RKO (cell line): Measurements from ENCODE around the gene GPX8.

Experiments used
- DNase-seq: peaks from one replicate; pipeline ENCODE4 v3.0.0-alpha.2; 2016; ENCODE audit warnings: low spot score

Gene GPX8, protein sequence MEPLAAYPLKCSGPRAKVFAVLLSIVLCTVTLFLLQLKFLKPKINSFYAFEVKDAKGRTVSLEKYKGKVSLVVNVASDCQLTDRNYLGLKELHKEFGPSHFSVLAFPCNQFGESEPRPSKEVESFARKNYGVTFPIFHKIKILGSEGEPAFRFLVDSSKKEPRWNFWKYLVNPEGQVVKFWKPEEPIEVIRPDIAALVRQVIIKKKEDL

DNA sequence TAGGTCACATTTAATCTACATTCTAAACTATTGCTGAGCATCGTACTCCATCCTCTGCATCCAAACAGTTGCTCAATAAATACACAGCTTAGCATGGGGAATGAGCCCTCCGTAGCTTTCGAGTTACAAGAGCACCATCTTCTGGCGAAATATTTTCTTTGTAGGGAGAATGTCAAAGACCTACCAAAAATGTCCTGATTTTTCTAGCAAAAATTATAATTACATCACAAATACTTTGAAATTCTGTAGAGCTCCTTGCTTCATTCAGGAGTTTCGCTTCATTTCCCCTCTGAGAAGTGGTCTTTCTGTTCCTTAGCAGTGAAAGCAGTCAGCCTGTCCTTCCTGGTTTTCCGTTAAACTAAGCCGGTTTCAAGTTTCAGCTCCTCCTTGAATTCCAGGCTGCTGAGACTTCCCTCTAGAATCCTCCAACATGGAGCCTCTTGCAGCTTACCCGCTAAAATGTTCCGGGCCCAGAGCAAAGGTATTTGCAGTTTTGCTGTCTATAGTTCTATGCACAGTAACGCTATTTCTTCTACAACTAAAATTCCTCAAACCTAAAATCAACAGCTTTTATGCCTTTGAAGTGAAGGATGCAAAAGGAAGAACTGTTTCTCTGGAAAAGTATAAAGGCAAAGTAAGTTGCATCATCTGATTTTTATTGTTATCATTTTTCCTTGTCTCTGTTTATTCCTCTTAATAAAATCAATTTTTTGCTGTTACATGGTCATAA is at the start of gene GPX8:
Gene GPX8 (plus strand): TSS at position 409 of the 730 bp plus-strand sequence. CDS start 22 bp downstream, at position 431.
- DNase-seq: peak; percentile 93

DNA sequence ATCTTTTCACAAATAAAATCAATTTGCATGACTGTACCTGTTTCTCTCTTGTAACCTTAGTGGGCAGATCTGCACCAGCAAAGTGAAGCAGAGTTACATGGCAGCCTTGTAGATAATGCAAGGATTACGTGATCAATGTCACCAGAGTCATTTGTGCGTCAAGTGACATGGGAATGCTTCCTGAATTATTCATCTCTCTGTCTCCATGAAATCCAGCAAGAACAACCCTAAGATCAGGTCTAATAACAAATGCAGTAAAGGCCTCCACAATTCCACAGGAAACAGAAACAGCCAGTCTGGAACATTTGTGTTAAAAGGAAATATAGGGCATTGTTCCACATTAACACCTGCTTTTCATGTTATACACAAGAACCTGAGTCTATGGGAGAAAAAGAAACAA is 49.8 kb upstream of the GPX8 start:
- DNase-seq: no peak

DNA sequence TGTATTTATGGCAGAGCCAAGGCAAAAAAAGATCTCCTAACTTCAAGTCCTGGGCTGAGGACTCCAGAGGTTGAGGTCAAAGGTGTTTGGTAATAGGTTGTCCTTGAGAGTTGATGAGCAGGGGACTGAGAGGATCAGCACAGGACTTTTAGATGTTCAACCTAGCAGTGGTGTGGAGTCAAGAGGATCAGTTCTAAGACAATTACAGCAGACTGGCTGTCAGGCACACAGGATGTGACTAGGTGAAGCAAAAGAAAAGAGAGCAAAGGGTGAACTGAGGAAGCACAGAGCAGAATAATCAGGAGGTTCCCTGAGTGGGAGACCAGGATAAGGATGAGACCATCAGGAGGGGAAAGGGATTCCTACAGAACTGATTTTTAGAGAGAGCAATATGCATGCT is 46.6 kb upstream of the GPX8 start:
- no peak for DNase-seq

DNA sequence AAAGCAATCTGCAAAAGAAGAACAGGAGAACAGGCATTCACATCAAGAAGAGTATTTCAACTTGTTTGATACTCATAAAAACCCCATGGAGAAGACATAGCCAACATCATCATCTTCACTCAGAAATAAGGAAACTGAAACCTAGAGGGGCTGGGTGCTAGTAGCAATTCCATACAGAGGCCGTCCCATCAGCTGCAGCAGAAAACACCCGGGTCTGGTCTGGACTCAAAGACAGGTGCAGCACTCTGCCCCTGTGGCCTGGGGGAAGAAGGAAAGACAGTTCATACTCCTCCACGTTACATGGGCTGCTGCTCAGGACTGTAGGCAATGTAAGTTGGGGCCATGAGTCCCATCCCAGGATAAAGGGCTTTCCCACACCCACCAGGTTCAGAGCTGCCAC is 45.9 kb upstream of the GPX8 start:
- no peak for DNase-seq

DNA sequence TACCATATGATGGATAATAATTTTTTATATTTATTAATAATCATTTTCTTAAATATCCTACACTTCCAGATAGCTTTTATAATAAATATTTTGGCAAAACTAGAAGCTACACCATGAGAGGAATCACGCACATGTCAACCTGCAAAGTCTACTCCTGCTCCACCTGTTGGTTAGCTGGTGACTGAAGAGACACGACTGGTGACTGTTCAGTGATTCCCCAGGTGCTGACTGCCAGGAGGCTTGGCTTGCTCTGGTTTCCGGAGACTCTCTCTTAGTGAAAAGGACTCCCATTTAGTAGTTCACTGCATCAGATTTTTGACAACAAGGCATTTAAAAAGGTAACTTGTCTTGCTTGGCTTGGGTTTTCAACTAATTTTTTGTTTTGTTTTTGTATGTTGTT is 36.6 kb upstream of the GPX8 start:
- no peak for DNase-seq

DNA sequence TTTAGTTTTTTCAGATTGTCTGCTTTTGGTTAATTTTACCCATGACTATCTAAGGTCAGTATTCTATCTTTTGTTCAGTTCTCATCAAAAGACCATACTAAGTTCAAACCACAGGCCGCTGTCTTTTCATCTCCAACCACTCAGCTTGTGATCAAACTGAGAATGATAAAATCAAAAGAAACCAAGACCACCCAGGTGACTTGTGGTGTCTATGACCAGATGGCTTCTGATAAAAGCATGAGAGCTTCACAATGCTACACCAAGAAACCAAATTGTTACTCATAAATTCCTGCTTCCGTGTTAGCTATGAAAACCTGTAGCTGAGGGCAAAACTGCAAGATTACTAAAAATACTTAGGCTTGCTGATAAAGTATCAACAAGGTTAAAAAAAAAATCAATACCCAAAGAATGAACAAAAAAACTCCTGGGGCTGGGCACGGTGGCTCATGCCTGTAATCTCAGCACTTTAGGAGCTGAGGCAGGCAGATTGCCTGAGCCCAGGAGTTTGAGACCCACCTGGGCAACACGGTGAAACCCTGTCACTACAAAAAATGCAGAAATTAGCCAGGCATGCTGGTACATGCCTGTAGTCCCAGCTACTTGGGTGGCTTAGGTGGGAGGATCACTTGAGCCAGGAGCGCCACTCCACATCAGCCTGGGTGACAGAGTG is 25.8 kb upstream of the GPX8 start:
- no peak for DNase-seq

DNA sequence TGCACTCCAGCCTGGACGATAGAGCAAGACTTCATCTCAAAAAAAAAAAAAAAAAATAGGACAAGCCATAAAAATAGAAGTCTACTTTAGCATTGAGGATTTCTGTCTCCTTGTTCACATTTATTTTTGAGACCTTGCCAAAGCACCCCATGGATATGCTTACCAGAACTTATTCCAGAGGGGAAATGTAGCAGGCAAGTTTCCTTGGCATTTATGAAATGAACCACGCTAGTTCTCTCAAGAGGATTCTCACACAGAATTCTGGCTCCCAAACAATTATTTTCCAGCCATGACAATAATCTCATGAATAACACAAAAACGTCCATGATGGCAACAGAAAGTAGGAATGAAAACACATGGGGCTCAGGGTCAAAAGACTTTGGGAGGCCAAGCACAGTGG is 23.4 kb upstream of the GPX8 start:
- no peak for DNase-seq

DNA sequence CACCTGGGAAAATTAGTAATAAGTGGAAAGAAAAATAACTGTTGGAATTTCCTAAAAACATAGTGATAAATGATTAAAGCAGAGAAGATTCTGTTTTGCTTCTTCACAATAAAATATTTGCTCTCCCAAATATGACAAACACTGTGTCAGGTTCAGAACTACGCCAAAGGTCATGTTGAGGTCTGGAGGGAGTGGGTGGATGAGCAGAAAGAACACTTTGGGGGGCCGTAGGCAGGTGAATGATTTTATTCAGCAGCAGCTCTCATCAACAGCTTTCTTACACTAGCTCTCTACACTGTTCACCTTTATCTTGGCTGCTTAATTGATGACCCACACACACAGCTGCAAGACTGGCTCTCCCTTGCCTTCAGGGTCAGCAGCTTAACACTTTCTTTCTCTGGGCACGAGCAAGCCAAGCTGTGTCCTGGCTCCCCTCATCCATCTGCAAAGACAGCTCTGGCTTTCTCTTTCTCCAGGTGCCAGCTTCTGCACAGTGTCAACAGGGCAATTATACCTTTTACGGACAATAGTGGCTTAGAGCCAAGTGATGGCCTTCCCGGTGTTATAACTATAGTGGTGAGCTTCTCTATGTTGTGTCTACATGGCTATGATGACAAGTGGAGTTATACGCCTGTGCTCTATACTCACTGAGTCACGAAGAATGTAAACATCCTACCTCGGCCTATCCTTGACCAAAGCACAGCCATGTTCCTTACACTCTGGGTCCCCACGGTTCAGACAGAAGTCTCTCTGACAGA is 18.9 kb upstream of the GPX8 start:
- DNase-seq: no peak

DNA sequence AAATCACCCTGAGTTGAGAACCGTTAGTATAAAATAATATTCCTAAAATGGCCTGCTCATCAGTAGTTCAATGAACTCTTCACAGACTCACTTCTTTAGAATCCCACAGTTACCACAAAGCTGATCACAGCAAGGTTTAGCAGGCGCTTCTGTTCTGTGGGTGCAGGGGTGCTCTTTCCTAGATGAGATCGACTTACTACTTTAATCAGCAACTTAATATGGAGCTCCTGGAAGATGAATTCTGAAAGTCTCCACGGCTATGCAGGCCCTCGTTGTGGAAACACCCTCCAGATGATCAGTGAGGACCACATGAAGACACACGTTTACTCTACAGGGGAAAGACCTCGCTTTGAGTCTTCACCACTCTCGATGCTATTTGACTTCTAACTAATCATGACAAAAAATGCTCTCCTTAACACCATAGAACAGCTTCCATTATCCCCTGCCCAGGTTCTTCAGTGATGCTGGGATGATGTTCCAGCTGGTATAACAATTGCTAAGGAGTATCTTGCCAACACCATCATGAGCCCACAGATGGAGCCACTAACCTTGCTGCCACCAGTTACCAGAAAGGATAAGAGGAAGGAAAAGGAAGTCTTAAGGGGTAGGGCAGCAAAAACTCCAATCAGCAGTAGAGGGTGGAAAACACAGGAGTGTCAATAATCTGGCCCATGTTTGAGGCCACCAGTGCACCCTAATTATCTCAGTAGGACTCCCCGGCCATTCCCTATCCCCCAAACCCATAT is 17.9 kb upstream of the GPX8 start:
- DNase-seq: no peak

DNA sequence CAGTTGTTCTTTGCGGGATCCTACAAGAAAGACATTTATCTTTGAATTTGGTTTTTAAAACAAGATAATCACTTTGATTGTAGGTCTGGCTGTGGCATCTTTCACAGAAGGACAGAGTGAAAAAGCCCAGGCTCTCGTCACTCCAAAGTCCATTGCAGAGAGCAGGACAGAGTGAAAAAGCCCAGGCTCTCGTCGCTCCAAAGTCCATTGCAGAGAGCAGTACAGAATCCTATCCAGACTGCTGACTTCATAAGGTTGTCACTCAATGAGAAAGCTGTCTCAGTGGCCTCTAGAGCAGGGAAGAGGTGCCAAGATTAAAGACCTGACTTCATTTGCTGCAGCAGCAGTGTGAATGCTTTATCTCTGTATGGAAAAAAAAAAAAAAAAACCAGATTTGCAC is 16.3 kb upstream of the GPX8 start:
- DNase-seq: no peak

DNA sequence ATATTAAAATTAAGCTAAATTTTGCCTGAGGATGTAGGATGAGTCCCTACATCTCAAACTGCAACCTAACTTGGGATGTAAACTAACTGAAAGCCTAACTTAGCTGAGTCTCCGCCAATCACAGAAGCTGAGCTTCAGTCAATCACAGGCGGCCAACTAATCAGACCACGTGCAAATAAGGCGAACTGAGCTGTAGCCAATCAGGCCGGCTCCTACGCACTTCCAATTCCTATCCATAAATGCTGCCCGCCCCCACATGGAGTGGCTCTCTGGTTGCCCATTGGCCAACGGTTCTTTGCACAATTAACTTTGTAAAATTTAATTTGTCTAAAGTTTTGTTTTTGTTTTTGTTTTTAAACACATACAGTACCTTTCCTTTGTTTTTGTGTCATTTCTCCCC is 13.9 kb upstream of the GPX8 start:
- no peak for DNase-seq

DNA sequence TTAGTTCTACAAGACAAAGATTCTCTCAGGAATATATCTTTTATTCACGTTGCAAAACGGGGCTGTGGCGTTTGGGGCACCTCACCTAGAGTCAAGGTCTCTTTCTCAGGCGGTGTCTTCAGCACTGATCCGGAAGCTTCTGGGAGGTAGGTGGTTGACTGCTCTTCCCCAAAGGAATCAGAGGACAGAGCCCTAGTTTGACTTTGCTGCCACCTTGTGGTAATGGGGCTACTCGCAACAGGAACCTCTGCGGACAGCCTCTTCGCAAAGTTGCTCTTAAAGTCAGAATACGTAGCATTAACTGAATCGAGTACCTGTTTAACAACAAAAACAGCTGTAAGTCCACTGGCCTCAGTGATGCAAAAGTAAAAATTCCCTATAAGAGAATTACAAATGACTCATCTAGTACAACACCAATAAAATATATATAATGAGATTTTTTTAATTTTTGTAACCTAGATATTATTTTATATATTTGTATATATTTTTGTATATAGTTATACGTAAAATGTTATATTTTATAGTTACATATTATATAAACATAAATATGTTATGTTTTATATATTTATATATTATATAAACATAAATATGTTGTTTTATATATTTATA is 13.3 kb upstream of the GPX8 start:
- DNase-seq: peak; percentile 82

DNA sequence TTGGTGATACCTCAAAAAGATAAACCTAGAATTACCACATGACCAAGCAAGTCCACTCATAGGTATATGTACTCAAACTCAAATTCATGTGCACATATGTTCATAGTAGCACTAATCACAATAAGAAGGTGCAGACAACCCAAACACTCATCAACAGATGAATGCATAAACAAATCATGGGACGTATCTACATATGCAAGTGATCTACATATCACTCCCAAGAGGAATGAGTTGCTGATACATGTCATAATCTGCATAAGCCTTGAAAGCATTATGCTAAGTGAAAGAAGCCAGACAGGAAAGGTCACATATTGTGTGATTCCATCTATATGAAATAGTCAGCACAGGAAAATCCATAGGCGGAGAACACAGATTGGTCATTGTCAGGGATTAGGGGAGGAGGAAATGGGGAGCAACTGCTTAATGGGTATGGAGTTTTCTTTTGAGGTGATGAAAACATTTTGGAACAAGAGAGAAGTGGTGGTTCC is 10.6 kb upstream of the GPX8 start:
- no peak for DNase-seq

DNA sequence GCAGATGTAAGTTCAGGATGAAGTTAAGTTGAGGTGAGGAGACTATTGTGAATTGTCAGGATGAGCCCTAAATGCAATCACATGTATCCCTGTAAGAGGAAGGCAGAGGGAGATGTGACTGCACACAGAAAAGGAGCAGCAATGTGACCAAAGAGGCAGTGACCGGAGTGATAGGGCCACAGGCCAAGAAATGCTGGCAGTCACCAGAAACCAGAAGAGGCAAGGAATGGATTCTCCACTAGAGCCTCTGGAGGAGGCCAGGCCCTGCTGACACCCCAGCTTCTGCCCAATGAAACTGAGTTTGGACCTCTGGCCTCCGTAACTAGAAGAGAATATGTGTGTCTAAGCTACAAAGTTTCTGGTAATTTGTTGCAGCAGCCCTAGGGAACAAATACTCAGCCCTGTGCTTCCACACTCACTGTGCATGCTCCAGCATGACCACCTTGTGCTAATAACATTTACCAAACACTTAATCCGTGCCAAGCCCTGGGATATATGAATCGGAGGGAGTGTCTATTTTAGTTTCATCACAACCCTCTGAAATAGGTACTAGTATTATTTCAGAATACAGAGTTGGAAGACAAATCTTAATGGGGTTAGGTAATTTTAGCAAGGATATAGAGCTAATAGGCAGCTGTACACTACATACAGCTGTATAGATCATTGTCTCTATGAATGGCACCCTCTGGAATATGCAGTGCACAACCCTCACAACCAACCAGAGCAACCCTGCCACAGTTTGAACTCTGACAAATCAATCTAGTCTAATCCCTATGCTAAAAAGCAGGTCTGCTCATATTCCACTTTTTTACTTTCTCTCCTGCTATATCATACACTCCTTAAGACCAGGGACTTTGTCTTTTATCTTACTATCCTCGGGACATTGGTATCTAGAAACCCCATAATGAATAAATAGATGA is 7.8 kb upstream of the GPX8 start:
- no peak for DNase-seq

DNA sequence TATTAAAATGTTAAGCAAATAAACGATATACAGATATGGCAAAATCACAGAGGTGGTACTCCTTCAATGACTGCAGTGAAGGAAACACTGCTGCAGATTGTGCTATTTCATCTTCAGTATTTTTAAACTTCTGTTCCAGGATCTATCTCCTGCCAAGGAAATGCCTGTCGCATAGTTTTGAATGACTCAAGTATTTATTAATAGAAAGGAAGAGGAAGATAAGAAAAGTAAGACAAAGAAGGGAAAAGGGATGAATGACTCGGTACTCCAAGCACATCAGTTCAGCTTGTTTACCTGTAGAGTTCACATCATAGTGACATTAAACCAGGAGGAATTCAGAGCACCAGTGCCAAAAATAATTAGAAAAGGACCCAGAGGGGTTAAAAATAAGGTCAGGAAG is 5.1 kb upstream of the GPX8 start:
- DNase-seq: no peak

DNA sequence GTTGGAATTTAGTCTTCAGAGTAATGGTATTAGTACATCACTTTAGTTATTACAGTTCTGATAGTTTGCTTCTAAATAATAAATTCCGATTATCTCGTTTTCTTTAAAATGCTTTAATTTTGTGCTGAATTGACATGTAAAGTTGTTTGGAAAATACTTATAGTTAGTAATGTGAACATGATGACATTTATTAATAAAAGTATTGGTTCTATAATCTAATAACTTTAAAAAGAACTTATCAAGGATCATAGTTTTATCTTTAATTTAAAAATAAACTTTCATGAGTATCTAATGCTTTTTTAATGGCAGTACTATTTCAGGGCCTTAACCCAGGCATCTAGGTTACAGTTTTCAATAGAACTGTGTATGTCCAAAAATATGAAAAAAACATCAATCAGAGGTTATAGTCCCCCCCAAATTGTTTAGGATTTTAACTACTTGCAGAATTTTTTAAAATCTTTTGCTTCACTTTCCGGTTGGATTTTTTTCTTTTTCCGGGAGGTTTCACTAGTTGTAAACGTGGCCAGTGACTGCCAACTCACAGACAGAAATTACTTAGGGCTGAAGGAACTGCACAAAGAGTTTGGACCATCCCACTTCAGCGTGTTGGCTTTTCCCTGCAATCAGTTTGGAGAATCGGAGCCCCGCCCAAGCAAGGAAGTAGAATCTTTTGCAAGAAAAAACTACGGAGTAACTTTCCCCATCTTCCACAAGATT is 680 bp downstream of the GPX8 start:
- peak; percentile 95 for DNase-seq

DNA sequence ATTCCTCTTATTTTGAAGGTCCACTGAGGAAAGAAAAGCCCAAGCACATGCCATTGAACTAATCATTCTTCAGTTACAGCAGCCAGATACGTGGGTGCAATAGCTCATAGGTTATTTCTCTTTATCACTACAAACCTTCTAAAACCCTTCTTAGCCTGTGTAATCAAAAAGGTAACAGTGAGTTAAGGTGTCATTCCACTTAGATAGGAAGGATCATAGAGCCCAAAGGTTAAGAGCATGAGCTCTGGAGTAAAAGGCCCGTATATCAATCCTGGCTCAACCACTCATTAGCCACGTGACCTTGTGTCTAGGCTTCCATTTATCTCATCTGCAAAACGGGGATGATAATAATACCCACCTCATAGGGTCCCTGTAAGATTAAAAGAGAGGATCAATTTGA is 2.7 kb downstream of the GPX8 start:
- no peak for DNase-seq

DNA sequence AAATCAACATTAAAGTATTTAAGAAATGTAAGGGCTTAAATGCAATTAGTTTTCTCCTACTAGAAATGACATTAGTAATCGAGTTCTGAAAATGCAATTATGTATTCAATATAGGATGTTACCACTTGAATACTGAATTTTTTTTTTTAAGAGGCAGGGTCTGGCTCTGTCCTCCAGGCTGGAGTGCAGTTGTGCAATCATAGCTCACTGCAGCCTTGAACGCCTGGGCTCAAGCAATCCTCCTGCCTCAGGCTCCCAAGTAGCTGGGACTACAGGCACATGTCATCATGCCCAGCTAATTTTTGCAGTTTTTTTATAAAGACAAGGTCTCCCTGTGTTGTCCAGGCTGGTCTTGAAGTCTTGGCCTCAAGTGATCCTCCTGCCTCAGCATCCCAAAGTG is 11.5 kb downstream of the GPX8 start:
- no peak for DNase-seq

DNA sequence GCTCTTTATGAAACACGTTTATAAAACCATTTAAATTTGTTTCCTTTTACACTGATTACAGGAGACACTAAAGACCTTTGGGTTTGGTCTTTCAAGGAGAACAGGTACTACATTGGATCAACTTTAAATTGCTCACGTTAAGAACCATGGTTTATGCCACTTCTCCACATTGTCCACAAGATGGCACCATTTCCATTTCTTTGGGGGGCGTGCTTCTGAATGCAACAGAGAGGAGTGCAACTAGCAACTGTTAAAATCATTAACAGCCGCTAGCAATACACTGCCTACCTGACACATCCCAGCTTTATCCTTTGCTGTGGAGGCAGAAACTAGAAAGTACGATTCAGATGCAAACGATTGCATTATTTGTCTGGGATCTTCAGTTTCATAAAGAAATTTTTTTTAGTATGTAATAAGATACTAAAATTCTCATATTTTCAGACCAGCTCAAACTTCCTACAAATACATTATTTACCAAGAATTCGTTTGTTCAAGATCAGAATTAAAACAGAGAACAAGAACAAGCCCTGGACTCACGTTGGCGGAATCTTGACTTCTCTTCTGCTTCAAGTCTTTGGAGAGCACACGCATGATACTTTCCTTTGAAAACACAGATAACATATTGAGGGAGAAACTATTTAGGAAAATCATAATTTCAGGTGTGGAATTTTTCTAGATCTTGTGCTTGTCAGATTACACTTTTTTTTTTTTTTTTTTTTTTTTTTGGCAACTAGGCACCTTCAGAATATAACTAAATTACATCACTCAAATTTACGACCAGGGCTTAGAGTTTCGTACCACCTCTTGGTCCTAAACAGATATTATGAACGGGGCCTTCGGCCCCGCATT is 12.3 kb downstream of the GPX8 start:
- peak; percentile 90 for DNase-seq
